ENCODE data around the gene MARCO. TPM values are rescaled to one million over a fixed set of nuclear protein-coding genes. Genes with fewer than 3 reads are reported as not detected.

Gene MARCO
- total RNA-seq, 2 donors from 2014 or later, result not detected

- Mint-ChIP-seq H3K9me3 (no peaks in the 10 kb centered on the region), H3K4me1 (ENCODE audit: low read depth) (no peaks in the 10 kb centered on the region), H3K4me3 (no peak overlapping the region), H3K36me3 (ENCODE audit: insufficient read depth in 2 of 2) (no peaks in the 10 kb centered on the region), H3K27me3 (ENCODE audit: low read depth) (peaks cover 17% of the 10 kb centered on the region), H3K27ac (no peak overlapping the region)
- DNase-seq, result no peak
- ATAC-seq (replicated peaks in 1 of 2), result no peak
Observed at GRCh38 chr2:118971245-118972122, 29.5 kb downstream of the MARCO start.

DNA sequence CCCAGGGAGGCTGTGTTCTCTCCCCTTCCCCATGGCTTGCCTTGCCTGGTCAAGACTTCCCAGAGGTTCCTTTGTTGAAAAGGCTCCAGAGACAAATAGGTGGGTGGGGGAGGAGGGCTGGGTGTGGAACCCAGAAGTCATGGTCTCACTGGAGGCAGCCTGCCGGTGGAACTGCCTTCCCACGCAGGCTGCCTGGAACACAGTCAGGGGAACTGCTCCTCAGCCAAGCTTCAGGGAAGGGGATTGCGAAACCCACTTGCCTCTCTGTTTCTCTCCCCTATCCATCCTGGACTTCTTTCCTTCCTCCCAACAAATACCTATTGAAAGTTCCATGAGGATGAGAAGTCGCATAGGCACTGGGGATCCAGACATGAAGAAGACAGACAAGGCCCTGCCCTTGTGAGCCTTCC, 31.6 kb downstream of the MARCO start:
- Mint-ChIP-seq H3K9me3 (peaks cover 0 to 2% of the 10 kb centered on the region in 2 donors), H3K27me3 (ENCODE audit: low read depth) (peaks cover 17% of the 10 kb centered on the region), H3K4me1 (ENCODE audit: low read depth) (no peaks in the 10 kb centered on the region), H3K27ac (no peak overlapping the region), H3K36me3 (ENCODE audit: insufficient read depth in 2 of 2) (no peaks in the 10 kb centered on the region), H3K4me3 (no peak overlapping the region)
- DNase-seq (no peak), ATAC-seq (replicated peaks in 1 of 2) (no peak)

GRCh38 chr2:118974103-118974993, 32.4 kb downstream of the MARCO start:
- Mint-ChIP-seq H3K27me3 (ENCODE audit: low read depth) (peaks cover 17% of the 10 kb centered on the region), H3K9me3 (peaks cover 0 to 2% of the 10 kb centered on the region in 2 donors), H3K27ac (no peak overlapping the region), H3K4me1 (ENCODE audit: low read depth) (no peaks in the 10 kb centered on the region), H3K36me3 (ENCODE audit: insufficient read depth in 2 of 2) (no peaks in the 10 kb centered on the region), H3K4me3 (no peak overlapping the region)
- DNase-seq, result no peak
- ATAC-seq (replicated peaks in 1 of 2), result no peak

- no peaks in the 10 kb centered on the region for H3K36me3 Mint-ChIP-seq (ENCODE audit: insufficient read depth in 2 of 2)
- H3K4me3 Mint-ChIP-seq, result no peak overlapping the region
- H3K27me3 Mint-ChIP-seq (ENCODE audit: low read depth), result peaks cover 17% of the 10 kb centered on the region
- no peak overlapping the region for H3K27ac Mint-ChIP-seq
- no peaks in the 10 kb centered on the region for H3K4me1 Mint-ChIP-seq (ENCODE audit: low read depth)
- H3K9me3 Mint-ChIP-seq, result peaks cover 0 to 2% of the 10 kb centered on the region in 2 donors
- no peak for DNase-seq
- ATAC-seq (replicated peaks in 1 of 2), result no peak
Observed at GRCh38 chr2:118975133-118975532, 33.1 kb downstream of the MARCO start.

DNA sequence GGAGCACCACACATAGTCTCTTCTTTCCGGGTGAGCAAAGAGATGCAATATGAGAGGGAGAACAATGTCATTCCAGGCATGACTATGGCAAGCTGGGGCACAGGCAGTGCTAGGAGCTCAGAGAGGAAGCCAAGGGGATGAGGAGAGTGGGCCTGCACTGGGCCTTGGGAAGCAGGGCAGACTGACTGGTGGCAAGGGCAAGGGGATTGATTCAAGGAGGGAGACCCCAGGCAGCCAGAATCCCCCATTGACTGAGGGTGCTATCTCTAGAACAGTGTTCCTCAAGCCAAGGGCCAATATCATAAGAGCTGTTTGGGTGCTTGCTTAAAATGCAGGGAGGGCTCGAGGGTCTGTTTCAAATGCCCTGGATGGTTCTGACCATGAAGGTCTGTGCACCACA, 36.1 kb downstream of the MARCO start:
- H3K4me1 Mint-ChIP-seq (ENCODE audit: low read depth), result no peaks in the 10 kb centered on the region
- no peak overlapping the region for H3K4me3 Mint-ChIP-seq
- peaks cover 0 to 2% of the 10 kb centered on the region in 2 donors for H3K9me3 Mint-ChIP-seq
- peaks cover 17% of the 10 kb centered on the region for H3K27me3 Mint-ChIP-seq (ENCODE audit: low read depth)
- DNase-seq, result no peak
- ATAC-seq (replicated peaks in 1 of 2), result no peak
- H3K36me3 Mint-ChIP-seq (ENCODE audit: insufficient read depth in 2 of 2), result no peaks in the 10 kb centered on the region
- H3K27ac Mint-ChIP-seq, result no peak overlapping the region

- no peaks in the 10 kb centered on the region for H3K4me1 Mint-ChIP-seq (ENCODE audit: low read depth)
- ATAC-seq (replicated peaks in 1 of 2) (no peak), DNase-seq (no peak)
- H3K36me3 Mint-ChIP-seq (ENCODE audit: insufficient read depth in 2 of 2), result no peaks in the 10 kb centered on the region
- peaks cover 13% of the 10 kb centered on the region for H3K27me3 Mint-ChIP-seq (ENCODE audit: low read depth)
- no peak overlapping the region for H3K4me3 Mint-ChIP-seq
- no peak overlapping the region for H3K27ac Mint-ChIP-seq
- H3K9me3 Mint-ChIP-seq, result peaks cover 0 to 2% of the 10 kb centered on the region in 2 donors
Observed at GRCh38 chr2:118979152-118979861, 37.3 kb downstream of the MARCO start.

DNA sequence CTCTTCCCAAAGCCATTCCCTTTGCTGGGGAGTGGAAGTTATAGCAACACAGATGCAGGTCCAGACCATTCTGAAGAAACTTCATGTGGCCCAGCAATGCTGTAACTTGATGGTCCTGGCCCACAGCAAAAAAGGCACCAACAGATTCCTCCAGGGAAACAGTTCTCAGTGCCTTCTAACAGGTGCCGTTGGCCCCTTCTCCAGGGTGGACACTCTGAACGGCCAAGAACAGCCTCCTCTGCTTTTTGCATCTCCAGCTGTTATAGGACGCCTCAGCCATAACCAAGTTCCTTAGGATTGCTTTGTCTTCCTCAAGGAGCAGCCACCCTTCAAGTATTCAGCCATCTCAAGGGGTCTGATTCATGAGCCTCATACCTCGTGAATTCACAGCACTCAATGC, 38.0 kb downstream of the MARCO start:
- H3K9me3 Mint-ChIP-seq, result peaks cover 0 to 2% of the 10 kb centered on the region in 2 donors
- H3K27me3 Mint-ChIP-seq (ENCODE audit: low read depth), result peaks cover 6% of the 10 kb centered on the region
- ATAC-seq (replicated peaks in 1 of 2) (no peak), DNase-seq (no peak)
- no peaks in the 10 kb centered on the region for H3K4me1 Mint-ChIP-seq (ENCODE audit: low read depth)
- no peak overlapping the region for H3K27ac Mint-ChIP-seq
- H3K4me3 Mint-ChIP-seq, result no peak overlapping the region
- H3K36me3 Mint-ChIP-seq (ENCODE audit: insufficient read depth in 2 of 2), result no peaks in the 10 kb centered on the region

DNA sequence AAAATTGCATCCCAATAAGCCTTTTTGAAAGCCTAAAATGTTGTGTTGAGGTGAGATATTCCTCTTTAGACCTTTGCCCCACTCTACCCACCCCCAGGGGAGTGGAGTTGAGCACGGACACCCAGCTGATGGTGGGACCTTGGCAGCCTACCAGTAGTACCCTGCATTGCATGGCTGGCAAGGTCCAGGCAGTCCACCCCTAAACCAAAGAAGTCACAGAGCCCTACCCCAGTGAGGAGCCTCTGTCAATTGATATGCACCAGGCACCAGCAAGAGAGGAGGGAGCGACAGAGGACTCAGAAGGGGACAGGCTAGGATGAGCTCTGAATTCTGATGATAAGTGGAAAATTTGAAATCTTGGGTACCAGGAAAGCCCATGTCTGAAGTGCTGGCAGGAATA, 38.6 kb downstream of the MARCO start:
- peaks cover under 1% of the 10 kb centered on the region for H3K27me3 Mint-ChIP-seq (ENCODE audit: low read depth)
- no peaks in the 10 kb centered on the region for H3K4me1 Mint-ChIP-seq (ENCODE audit: low read depth)
- no peaks in the 10 kb centered on the region for H3K36me3 Mint-ChIP-seq (ENCODE audit: insufficient read depth in 2 of 2)
- DNase-seq (no peak), ATAC-seq (replicated peaks in 1 of 2) (no peak)
- peaks cover 0 to 2% of the 10 kb centered on the region in 2 donors for H3K9me3 Mint-ChIP-seq
- H3K27ac Mint-ChIP-seq, result no peak overlapping the region
- H3K4me3 Mint-ChIP-seq, result no peak overlapping the region

DNA sequence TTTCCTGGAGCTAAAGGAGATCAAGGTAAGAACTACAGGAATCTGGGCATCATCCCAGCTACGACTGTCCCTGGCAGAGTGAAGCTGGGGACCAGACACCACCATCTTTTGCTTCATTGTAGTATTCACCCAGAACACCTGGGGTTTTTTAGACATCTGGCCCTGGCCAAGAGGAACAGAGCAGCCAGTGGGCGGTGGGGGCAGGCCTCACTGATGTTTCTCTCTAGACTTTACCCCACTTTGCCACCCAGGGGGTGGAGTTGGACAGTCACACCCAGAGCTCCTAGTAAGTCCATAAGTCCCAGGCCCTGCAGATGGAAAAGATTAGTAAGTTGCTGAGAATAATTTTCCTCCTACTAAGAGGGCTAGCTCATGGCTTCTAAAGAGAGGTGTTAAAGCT, 39.6 kb downstream of the MARCO start:
- no peaks in the 10 kb centered on the region for H3K36me3 Mint-ChIP-seq (ENCODE audit: insufficient read depth in 2 of 2)
- H3K27ac Mint-ChIP-seq, result no peak overlapping the region
- ATAC-seq (replicated peaks in 1 of 2) (no peak), DNase-seq (no peak)
- no peaks in the 10 kb centered on the region for H3K4me1 Mint-ChIP-seq (ENCODE audit: low read depth)
- H3K4me3 Mint-ChIP-seq, result no peak overlapping the region
- no peaks in the 10 kb centered on the region for H3K27me3 Mint-ChIP-seq (ENCODE audit: low read depth)
- H3K9me3 Mint-ChIP-seq, result peaks cover 0 to 2% of the 10 kb centered on the region in 2 donors

DNA sequence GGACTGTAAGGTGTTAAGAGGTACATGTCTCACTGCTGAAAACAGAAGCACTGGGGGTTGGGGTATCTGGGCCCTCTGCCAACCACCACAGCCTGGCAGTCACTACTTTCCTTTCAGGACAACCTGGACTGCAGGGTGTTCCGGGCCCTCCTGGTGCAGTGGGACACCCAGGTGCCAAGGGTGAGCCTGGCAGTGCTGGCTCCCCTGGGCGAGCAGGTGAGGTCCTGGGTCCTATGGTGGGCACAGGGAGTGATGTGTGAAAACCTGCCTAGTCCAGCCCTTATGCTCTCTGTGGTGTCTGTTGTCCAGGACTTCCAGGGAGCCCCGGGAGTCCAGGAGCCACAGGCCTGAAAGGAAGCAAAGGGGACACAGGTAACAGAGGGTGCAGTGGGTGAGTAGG, 40.0 kb downstream of the MARCO start:
- no peak overlapping the region for H3K4me3 Mint-ChIP-seq
- no peaks in the 10 kb centered on the region for H3K4me1 Mint-ChIP-seq (ENCODE audit: low read depth)
- H3K27me3 Mint-ChIP-seq (ENCODE audit: low read depth), result no peaks in the 10 kb centered on the region
- H3K27ac Mint-ChIP-seq, result no peak overlapping the region
- DNase-seq (no peak), ATAC-seq (replicated peaks in 1 of 2) (no peak)
- peaks cover 0 to 2% of the 10 kb centered on the region in 2 donors for H3K9me3 Mint-ChIP-seq
- no peaks in the 10 kb centered on the region for H3K36me3 Mint-ChIP-seq (ENCODE audit: insufficient read depth in 2 of 2)

- Mint-ChIP-seq H3K4me3 (no peak overlapping the region), H3K36me3 (ENCODE audit: insufficient read depth in 2 of 2) (no peaks in the 10 kb centered on the region), H3K4me1 (ENCODE audit: low read depth) (no peaks in the 10 kb centered on the region), H3K27ac (no peak overlapping the region), H3K9me3 (no peaks in the 10 kb centered on the region), H3K27me3 (ENCODE audit: low read depth) (no peaks in the 10 kb centered on the region)
- no peak for DNase-seq
- no peak for ATAC-seq (replicated peaks in 1 of 2)
Observed at GRCh38 chr2:118983133-118983532, 41.1 kb downstream of the MARCO start.

DNA sequence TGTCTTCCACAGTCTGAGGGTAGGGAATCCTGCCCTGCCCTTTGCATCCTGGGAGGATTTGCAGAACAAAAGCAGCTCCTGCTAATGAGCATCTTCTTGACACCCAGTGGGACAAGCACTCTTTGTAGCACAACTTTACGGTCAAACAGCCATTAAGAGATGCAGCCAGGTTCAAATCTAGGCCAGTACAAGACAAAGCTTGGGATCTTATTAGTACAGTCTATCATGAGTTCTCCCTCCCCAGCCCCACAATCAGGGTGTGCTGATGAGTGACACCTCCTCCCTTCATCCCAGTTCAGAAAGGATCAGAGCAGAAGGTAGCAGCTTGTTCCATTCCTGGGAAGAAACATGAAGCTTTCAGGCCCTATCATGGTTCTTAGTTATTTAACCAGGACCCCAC, 41.9 kb downstream of the MARCO start:
- H3K9me3 Mint-ChIP-seq, result no peaks in the 10 kb centered on the region
- no peak overlapping the region for H3K4me3 Mint-ChIP-seq
- no peak for DNase-seq
- no peaks in the 10 kb centered on the region for H3K4me1 Mint-ChIP-seq (ENCODE audit: low read depth)
- no peak for ATAC-seq (replicated peaks in 1 of 2)
- no peak overlapping the region for H3K27ac Mint-ChIP-seq
- H3K36me3 Mint-ChIP-seq (ENCODE audit: insufficient read depth in 2 of 2), result no peaks in the 10 kb centered on the region
- no peaks in the 10 kb centered on the region for H3K27me3 Mint-ChIP-seq (ENCODE audit: low read depth)

DNA sequence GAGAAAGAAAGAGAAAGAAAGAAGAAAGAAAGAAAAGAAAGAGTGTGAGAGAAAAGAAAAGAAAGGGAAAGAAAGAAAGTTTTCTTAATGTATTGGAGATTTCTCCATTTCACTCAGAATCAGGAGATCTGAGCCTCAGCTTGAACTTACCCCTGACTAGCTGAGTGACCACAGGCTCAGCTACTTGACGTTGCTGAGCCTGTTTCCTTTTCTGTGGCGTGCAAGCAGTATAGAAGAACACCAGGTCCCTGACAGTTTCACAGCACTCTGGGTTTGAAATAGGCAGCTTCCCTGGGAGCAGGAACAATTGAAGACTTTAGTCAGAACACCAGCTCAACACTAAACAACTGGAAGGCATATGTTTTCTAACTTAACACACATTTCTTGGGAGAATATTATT, 44.7 kb downstream of the MARCO start:
- no peak for ATAC-seq (replicated peaks in 1 of 2)
- DNase-seq, result no peak
- H3K27ac Mint-ChIP-seq, result no peak overlapping the region

More for the DNA sequence above, 44.7 kb downstream of the MARCO start:
- Mint-ChIP-seq H3K4me3 (no peak overlapping the region), H3K4me1 (ENCODE audit: low read depth) (no peaks in the 10 kb centered on the region), H3K27me3 (ENCODE audit: low read depth) (no peaks in the 10 kb centered on the region), H3K36me3 (ENCODE audit: insufficient read depth in 2 of 2) (no peaks in the 10 kb centered on the region), H3K9me3 (no peaks in the 10 kb centered on the region)
